Activated CD4-positive, alpha-beta T cell treated with anti-CD3 and anti-CD28 coated beads, Interleukin-2, amount 10 ng/mL, durations not matched to agents 7 days and 5 days (primary cell): ENCODE data around the gene MBNL3. TPM values are rescaled to one million over a fixed set of nuclear protein-coding genes. Genes with fewer than 3 reads are reported as not detected.

ENCODE experiments used
- CTCF ChIA-PET: fragments of 350-600 bp; sonication (Branson Sonifier 250); formaldehyde crosslinking; loops from one replicate; lab custom pipeline; 2021; ENCODE audit warnings: antibody characterized with exemption; lab: Charles Lee
- POLR2A ChIA-PET: fragments of 350-600 bp; sonication (Branson Sonifier 250); formaldehyde crosslinking; loops from one replicate; lab custom pipeline; 2021; ENCODE audit warnings: antibody characterized with exemption; lab: Charles Lee
- DNase-seq: peaks from one replicate; pipeline ENCODE4 v3.0.0-alpha.2; 2020
- H3K27ac Mint-ChIP-seq: one replicate; pipeline ENCODE4 v1.8.0; 2021; ENCODE audit warnings: mild to moderate bottlenecking, moderate library complexity, mixed read lengths
- H3K27me3 Mint-ChIP-seq: one replicate; pipeline ENCODE4 v1.8.0; 2021; ENCODE audit warnings: mixed read lengths
- H3K36me3 Mint-ChIP-seq: one replicate; pipeline ENCODE4 v1.8.0; 2021; ENCODE audit warnings: low read depth, mixed read lengths
- H3K4me1 Mint-ChIP-seq: one replicate; pipeline ENCODE4 v1.8.0; 2021; ENCODE audit warnings: mixed read lengths
- H3K4me3 Mint-ChIP-seq: one replicate; pipeline ENCODE4 v1.8.0; 2021; ENCODE audit warnings: mild to moderate bottlenecking, moderate library complexity, mixed read lengths
- H3K9me3 Mint-ChIP-seq: one replicate; pipeline ENCODE4 v1.8.0; 2021; ENCODE audit warnings: mixed read lengths
- total RNA-seq, 2 experiments: library from RNA; stranded (reverse); gene quantifications; one replicate each; pipeline ENCODE4 v1.2.3, GENCODE V29; 2021

The MBNL3 gene, protein sequence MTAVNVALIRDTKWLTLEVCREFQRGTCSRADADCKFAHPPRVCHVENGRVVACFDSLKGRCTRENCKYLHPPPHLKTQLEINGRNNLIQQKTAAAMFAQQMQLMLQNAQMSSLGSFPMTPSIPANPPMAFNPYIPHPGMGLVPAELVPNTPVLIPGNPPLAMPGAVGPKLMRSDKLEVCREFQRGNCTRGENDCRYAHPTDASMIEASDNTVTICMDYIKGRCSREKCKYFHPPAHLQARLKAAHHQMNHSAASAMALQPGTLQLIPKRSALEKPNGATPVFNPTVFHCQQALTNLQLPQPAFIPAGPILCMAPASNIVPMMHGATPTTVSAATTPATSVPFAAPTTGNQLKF
- 10 to 100 TPM; 33.7 to 50.4 TPM for total RNA-seq

DNA sequence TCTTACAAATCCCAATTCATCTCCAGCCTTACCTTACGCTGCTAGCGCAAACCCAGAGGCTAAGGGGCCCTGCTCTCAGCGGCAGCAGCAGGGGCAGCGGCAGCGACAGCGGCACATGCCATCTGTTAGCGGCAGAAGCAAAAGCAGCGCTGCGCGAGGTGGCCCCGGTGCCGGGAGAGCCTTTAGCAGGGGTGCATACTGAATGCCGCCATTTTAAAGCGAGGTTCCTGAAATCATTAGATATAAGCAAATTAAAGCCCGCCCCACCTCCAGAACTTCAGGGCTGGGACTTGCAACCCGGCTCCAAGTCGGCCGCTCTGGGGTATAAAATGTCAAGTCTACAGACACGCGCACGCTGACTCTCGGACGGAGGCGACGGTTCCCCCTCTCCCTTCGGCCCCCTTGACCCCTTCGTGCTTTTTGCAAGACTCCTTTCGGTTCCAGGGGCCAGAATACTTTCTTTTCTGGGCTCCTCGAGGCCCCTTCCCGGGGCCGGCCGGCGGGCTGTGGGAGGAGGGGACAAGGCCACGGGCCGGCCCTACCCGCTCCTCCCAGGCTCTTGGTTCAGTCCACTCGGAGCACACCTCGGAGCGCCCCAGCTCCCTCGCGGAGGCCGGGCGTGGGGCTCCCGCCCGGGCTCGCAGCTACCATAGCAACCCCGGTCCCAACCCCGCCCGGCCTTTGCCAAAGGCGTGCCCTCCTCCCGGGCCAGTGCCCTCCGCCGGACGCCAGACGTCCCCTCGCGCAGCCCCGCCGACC lies at the start of gene MBNL3:
Gene MBNL3, minus strand, starts transcription at position 220 of the 759 bp plus-strand sequence. CDS start 49,427 bp downstream, outside the sequence.
- peaks cover 5% of the 10 kb centered on the region for H3K36me3 Mint-ChIP-seq
- H3K9me3 Mint-ChIP-seq: no peaks in the 10 kb centered on the region
- H3K27me3 Mint-ChIP-seq: no peaks in the 10 kb centered on the region
- H3K4me1 Mint-ChIP-seq: peaks cover 53% of the 10 kb centered on the region
- CTCF ChIA-PET: interaction anchor here (0.9 kb wide), 1 partner anchor 13 kb away, joined by 3 read pairs; no protein-coding TSS in a partner anchor
- H3K4me3 Mint-ChIP-seq: peak within 1 kb of the TSS; percentile 90
- peak; percentile 64 for DNase-seq
- H3K27ac Mint-ChIP-seq: peak within 1 kb of the TSS; percentile 98
- POLR2A ChIA-PET: no interaction called here

DNA sequence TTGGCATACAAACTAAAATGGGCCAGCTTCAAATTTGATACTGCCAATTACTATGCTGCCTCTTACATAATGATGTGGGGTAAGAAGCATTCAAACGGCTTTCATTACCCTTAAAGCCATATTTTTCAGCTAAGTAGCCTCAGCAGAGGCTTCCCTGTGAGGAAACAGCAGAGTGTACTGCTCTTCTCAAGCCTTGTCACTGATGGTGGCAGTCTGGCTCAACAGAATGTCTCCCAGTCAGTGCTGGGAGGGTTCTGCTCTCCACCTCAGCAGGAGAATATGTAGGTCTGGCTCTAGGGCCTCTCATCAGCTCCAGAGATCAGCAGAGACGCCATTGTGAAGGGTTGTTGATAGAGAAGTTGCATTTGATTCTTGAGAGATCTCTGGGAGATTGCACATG lies 44.6 kb upstream of the MBNL3 start:
- Mint-ChIP-seq H3K36me3 (no peaks in the 10 kb centered on the region), H3K9me3 (no peaks in the 10 kb centered on the region), H3K4me3 (no peak overlapping the region), H3K4me1 (peaks cover 4% of the 10 kb centered on the region), H3K27me3 (peaks cover 3% of the 10 kb centered on the region), H3K27ac (no peak overlapping the region)
- CTCF ChIA-PET: no interaction called here
- POLR2A ChIA-PET: no interaction called here
- DNase-seq: no peak

DNA sequence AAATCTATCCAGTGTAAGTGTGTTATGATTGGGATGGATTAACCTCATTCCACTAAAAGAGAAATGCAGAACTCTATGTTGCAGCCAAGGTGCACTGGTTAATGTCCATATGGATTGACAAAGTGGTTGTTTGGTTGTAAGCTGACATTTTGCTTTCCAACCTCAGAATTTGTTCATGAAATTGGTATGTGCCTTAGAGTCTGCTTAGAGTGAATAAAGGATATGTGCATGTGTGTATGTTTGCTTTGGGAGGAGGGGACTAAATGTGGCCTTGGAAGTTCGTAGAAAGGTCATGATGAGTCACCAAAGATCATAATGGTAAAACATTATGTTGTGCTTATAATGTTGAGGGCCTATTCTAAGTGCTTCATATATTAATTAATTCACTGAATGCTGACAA lies 44.1 kb upstream of the MBNL3 start:
- DNase-seq: no peak
- Mint-ChIP-seq H3K27me3 (peaks cover 5% of the 10 kb centered on the region), H3K36me3 (no peaks in the 10 kb centered on the region), H3K4me3 (no peak overlapping the region), H3K27ac (no peak overlapping the region), H3K9me3 (no peaks in the 10 kb centered on the region), H3K4me1 (peaks cover 4% of the 10 kb centered on the region)
- ChIA-PET CTCF (no interaction called here), POLR2A (no interaction called here)

DNA sequence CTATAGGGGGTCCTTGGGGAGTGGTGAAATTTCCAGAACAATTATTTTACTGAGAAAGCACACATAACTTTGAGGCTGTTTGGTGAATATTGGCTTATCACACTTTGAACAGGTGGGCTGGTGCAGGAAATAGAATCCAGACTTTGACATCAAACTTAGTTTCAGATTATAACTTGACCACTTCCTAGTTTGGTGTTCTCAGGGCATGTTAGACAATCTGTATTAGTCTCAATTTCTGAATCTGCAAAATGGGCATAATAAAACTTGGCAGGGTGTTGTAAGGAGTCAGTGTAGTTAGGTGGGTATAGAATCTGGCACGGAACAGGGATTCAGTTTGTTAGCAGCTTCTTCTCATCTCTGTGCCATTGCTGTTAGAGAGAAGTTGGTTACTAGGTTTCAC lies 43.3 kb upstream of the MBNL3 start:
- Mint-ChIP-seq H3K4me1 (peaks cover 4% of the 10 kb centered on the region), H3K36me3 (no peaks in the 10 kb centered on the region), H3K27ac (no peak overlapping the region), H3K27me3 (peaks cover 9% of the 10 kb centered on the region), H3K4me3 (no peak overlapping the region), H3K9me3 (no peaks in the 10 kb centered on the region)
- DNase-seq: no peak
- ChIA-PET CTCF (no interaction called here), POLR2A (no interaction called here)

DNA sequence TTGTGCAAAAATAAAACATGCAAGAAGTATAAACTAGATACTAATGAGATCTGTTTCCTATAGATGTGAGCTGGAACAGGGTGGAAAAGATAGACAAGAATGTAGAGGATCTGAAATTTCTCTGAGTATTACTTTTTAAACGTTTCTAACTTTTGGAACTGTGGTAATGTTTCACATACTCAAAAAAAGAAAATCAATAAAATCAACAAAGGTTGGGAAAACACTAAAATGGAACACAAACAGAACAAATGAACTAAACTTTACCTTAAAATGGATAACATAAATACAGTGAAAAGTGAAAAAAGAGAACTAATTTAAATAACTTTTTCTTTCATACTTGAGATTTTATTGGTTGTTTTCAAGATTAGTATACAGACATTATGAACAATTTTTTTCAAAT lies 32.0 kb upstream of the MBNL3 start:
- Mint-ChIP-seq H3K4me3 (no peak overlapping the region), H3K27ac (no peak overlapping the region), H3K36me3 (no peaks in the 10 kb centered on the region), H3K9me3 (no peaks in the 10 kb centered on the region), H3K27me3 (no peaks in the 10 kb centered on the region), H3K4me1 (no peaks in the 10 kb centered on the region)
- DNase-seq: no peak
- ChIA-PET CTCF (no interaction called here), POLR2A (no interaction called here)

DNA sequence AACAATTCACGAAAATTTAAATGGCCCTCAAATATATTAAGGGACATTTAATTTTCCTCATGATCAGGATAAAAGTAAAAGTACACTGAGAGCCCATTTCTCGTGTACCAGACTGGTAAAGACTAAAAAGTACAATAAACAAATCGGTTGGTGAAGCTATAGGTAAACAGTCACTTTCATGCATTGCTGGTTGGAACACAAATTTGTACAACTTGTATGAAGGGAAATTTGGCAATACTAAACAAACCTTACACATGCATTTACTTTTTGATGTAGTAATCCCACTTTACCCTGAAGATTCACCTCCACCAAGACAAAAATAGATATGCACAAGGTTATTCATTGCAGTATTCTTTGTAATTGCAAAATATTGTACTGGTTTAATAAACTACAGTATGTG lies 31.4 kb upstream of the MBNL3 start:
- Mint-ChIP-seq H3K36me3 (no peaks in the 10 kb centered on the region), H3K4me1 (no peaks in the 10 kb centered on the region), H3K27ac (no peak overlapping the region), H3K4me3 (no peak overlapping the region), H3K9me3 (no peaks in the 10 kb centered on the region), H3K27me3 (no peaks in the 10 kb centered on the region)
- CTCF ChIA-PET: no interaction called here
- DNase-seq: no peak
- POLR2A ChIA-PET: no interaction called here

DNA sequence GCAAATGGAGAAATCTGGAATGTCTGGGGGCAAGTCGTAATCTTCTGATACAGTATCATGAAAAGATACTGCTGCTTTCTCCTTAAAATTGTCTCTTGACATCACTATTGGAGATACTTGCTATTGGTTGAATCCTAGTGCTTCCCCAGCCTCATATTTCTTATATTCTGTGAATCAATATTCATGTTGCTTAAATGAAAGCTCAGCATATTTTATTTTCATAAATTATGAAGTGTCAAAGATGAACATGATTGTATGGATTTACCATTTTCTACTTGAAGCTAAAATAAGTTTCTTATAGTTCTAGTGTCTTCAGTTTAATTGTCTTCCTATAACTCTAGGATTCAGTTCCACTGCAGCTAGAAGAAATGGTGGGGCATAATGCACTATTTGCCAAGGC lies 29.6 kb upstream of the MBNL3 start:
- Mint-ChIP-seq H3K9me3 (no peaks in the 10 kb centered on the region), H3K4me3 (no peak overlapping the region), H3K27me3 (no peaks in the 10 kb centered on the region), H3K27ac (no peak overlapping the region), H3K36me3 (no peaks in the 10 kb centered on the region), H3K4me1 (no peaks in the 10 kb centered on the region)
- ChIA-PET POLR2A (no interaction called here), CTCF (interaction anchor here (0.7 kb wide), 1 partner anchor 28 kb away, joined by 4 read pairs; no protein-coding TSS in a partner anchor)
- DNase-seq: no peak

DNA sequence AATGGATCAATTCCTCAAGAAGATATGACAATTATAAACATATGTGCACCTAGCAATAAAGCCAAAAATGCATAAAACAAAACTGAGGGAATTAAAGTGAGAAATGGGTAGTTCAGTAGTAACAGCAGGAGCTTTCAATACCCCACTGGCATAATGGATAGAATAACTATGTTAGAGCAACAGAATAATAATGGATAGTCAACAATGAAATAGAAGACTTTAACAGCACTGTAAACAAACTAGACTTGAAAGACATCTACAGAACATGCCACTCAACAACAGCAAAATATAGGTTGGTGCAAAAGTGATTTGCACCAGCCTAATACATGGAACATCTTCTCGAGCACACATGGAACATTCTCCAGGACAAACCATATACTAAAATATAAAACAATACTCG lies 20.0 kb upstream of the MBNL3 start:
- no peaks in the 10 kb centered on the region for H3K36me3 Mint-ChIP-seq
- CTCF ChIA-PET: no interaction called here

DNA sequence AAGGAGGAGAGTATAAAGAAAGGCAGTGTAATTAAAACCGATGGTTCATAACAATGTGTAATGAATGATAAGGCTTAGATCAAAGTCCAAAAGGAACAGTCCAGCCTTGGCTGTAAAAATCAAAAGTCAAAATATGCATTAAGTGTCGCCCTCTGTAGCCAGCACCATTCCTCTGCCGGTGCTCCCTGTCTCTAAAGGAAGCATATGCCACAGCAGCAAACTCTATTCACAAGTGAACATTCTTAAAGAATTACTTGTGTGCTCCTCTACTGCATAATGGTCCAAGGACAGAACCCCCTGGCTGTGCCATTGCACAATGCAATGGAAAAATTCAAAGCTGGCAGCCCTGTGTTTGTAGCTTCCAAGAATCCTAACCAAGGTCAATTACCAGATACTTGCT lies 16.3 kb upstream of the MBNL3 start:
- Mint-ChIP-seq H3K36me3 (no peaks in the 10 kb centered on the region), H3K27me3 (peaks cover 3% of the 10 kb centered on the region), H3K4me3 (no peak overlapping the region), H3K9me3 (no peaks in the 10 kb centered on the region), H3K27ac (no peak overlapping the region), H3K4me1 (no peaks in the 10 kb centered on the region)
- no peak for DNase-seq
- CTCF ChIA-PET: no interaction called here
- POLR2A ChIA-PET: no interaction called here

More for the DNA sequence above, 20.0 kb upstream of the MBNL3 start:
- Mint-ChIP-seq H3K4me3 (no peak overlapping the region), H3K4me1 (no peaks in the 10 kb centered on the region), H3K9me3 (no peaks in the 10 kb centered on the region), H3K27me3 (peaks cover 3% of the 10 kb centered on the region), H3K27ac (no peak overlapping the region)
- DNase-seq: no peak
- POLR2A ChIA-PET: no interaction called here

DNA sequence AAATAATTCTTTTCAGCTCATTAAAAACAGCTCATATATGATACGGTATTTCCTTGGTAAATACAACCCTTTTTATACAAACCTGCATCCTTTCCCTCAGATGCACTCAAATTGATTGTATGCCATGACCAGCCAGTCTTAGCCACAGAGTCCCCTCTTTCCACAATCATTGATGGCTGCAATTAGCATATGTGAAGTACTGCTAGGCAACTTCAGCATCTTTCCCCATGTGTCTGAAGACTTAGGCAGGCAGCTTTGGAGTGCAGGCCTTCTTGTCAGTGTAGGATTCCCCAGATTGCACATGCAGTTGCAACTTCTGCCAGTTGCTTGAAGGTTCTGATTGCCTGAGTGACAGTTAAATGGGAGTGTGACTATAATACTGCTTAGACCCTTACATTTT lies 15.6 kb upstream of the MBNL3 start:
- peaks cover 7% of the 10 kb centered on the region for H3K27me3 Mint-ChIP-seq
- no peaks in the 10 kb centered on the region for H3K4me1 Mint-ChIP-seq
- POLR2A ChIA-PET: no interaction called here
- H3K9me3 Mint-ChIP-seq: no peaks in the 10 kb centered on the region
- H3K4me3 Mint-ChIP-seq: no peak overlapping the region
- CTCF ChIA-PET: no interaction called here
- H3K36me3 Mint-ChIP-seq: no peaks in the 10 kb centered on the region
- H3K27ac Mint-ChIP-seq: no peak overlapping the region
- no peak for DNase-seq

DNA sequence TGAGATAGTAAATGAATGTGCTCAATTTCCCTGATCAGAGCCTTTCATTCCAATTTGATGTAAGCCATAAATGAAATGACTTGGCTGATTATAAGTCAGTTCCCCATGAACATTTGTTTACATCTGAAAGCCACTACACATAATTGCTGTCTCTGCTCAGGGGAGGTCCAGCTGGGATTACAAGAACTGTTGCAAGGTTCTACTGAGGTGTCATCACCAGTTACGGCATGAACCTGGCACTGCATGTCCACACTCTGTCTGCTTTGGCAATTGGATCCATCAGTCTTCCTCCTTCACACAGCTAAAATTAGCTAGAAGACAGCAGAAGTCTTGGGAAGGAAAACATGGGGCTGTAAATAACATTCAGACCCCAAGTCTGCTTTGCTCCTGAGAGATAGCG lies 12.8 kb upstream of the MBNL3 start:
- no peak for DNase-seq
- no peaks in the 10 kb centered on the region for H3K9me3 Mint-ChIP-seq
- ChIA-PET CTCF (no interaction called here), POLR2A (no interaction called here)
- H3K27ac Mint-ChIP-seq: no peak overlapping the region
- H3K4me1 Mint-ChIP-seq: no peaks in the 10 kb centered on the region
- H3K27me3 Mint-ChIP-seq: peaks cover 6% of the 10 kb centered on the region
- no peak overlapping the region for H3K4me3 Mint-ChIP-seq
- no peaks in the 10 kb centered on the region for H3K36me3 Mint-ChIP-seq

DNA sequence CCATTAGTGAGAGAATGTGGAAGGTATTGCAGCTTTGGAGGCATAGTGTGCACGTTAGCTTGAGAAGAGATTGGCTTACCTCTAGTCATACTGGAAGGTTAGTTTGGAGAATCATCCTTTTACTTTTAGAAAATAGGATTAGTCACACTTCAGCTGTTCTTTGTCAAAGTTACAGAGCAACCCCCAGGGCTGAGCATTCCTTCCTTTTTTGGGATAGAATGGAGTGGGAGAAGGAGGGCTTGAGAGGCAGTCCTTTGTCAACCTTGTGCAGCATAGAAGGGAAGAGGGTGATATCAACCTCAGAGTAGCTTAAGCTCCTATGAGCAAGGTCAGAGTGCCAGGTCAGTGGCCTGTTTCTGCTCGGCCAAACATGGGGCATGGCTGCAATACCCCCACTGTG lies 8.6 kb upstream of the MBNL3 start:
- Mint-ChIP-seq H3K4me3 (no peak overlapping the region), H3K36me3 (no peaks in the 10 kb centered on the region), H3K4me1 (no peaks in the 10 kb centered on the region), H3K27me3 (peaks cover 6% of the 10 kb centered on the region), H3K9me3 (no peaks in the 10 kb centered on the region), H3K27ac (no peak overlapping the region)
- ChIA-PET CTCF (interaction anchor here (1.0 to 2.1 kb wide), 2 partner anchors 11 to 21 kb away, joined by 3 to 4 read pairs; no protein-coding TSS in a partner anchor), POLR2A (no interaction called here)
- DNase-seq: no peak

DNA sequence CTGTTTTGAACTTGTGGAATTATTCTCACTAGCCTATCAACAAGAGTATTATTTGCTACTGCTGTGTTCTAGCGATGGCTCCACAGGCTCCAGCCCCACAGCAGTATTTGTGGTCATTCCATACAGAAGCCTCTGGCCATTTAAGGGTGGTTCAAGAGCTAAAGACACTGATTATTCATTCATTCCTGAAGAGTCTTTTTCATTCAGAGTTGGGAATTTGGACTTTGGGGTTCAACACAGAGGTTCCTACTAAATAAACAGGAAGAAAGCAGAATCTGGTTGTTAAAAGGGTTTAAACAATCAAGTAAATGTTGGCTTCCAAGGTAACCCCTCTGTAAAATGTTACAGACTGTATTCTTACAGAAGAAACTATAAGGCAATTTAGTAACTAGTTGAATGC lies 4.3 kb upstream of the MBNL3 start:
- no peak for DNase-seq
- Mint-ChIP-seq H3K4me1 (peaks cover 23% of the 10 kb centered on the region), H3K9me3 (no peaks in the 10 kb centered on the region), H3K36me3 (peaks cover 3% of the 10 kb centered on the region), H3K27me3 (no peaks in the 10 kb centered on the region), H3K4me3 (no peak overlapping the region), H3K27ac (no peak overlapping the region)
- ChIA-PET POLR2A (no interaction called here), CTCF (no interaction called here)
